ENCODE data around the gene LRP1.

LRP1 gene

GRCh38 chr12:57196956-57197355 is 68.7 kb downstream of the LRP1 start:
- DNase-seq = no peak

DNA sequence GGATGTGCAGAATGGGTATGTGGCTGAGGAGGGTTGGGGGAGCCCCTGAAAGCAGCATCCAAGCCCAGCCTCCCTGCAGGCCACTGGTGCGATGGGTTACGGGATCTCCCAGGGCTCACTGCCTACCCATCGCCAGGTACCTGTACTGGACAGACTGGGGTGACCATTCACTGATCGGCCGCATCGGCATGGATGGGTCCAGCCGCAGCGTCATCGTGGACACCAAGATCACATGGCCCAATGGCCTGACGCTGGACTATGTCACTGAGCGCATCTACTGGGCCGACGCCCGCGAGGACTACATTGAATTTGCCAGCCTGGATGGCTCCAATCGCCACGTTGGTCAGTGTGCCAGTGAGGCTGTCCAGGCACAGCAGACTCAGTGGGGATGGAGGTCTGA is 70.0 kb downstream of the LRP1 start:
- DNase-seq = no peak

GRCh38 chr12:57199191-57199590 is 70.9 kb downstream of the LRP1 start:
- no peak for DNase-seq

DNA sequence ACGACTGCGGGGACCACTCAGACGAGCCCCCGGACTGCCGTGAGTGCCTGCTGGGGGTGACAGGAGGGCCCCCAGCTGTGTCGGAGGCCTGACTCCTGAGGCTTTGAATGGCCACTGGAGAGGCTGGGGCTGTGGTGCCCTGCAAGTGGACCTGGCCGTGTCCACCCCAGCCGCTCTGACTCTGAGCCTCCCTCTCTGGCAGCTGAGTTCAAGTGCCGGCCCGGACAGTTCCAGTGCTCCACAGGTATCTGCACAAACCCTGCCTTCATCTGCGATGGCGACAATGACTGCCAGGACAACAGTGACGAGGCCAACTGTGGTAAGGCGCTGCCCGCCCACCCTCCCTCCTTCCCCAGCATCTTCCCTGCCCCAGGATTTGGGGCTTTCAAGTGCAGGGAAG is 72.2 kb downstream of the LRP1 start:
- DNase-seq = no peak

- no peak for DNase-seq
These were observed 72.9 kb downstream of the LRP1 start for GRCh38 chr12:57201219-57201618.

- no peak for DNase-seq
These were observed 73.3 kb downstream of the LRP1 start for GRCh38 chr12:57201631-57202030.

DNA sequence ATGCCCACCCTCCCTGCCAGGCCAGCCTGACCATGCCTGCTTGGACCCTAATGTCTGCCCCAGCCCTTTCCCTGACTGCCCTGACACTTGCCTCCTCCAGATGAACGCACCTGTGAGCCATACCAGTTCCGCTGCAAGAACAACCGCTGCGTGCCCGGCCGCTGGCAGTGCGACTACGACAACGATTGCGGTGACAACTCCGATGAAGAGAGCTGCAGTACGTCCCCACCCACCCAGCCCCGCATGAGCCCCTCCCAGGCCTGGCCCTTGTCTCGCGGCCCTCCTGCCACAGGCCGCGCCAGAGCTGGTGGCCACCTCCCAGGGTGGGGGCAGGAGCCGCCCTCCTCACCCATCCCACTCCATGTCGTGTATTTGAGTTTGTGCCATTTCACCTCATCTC is 74.0 kb downstream of the LRP1 start:
- no peak for DNase-seq

- DNase-seq = no peak
These were observed 74.9 kb downstream of the LRP1 start for GRCh38 chr12:57203201-57203600.

GRCh38 chr12:57203791-57204190 is 75.5 kb downstream of the LRP1 start:
- no peak for DNase-seq

DNA sequence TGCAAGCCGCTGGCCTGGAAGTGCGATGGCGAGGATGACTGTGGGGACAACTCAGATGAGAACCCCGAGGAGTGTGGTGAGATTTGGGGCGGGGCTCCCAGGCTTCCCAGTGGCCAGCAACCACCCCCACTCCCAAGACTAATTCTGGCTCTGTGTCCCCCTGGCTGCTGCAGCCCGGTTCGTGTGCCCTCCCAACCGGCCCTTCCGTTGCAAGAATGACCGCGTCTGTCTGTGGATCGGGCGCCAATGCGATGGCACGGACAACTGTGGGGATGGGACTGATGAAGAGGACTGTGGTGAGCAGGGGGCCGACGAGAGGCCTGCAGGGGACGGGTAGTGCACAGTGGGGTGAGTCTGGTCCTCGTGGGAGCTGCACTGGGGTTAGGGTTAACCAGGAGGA is 76.2 kb downstream of the LRP1 start:
- DNase-seq = no peak

GRCh38 chr12:57205186-57205585 is 76.9 kb downstream of the LRP1 start:
- DNase-seq = no peak

DNA sequence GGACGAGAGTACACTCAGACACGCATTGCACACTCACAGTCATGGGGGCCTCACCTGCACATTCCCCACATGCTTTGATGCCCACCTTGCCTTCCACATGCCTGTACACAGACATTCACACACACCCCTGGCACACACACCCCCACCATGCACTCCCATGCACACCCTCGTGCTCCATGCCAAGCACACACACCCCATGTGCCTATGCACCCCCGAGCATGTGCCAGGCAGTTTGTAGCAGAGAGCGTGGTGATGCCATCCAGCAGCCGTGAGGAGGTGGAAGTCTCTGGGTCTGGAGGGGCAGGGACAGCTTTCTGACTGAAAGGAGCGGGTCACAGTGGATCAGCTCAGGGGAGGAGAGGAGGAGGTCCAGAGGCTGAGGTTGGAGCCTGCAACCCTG is 77.6 kb downstream of the LRP1 start:
- no peak for DNase-seq

- DNase-seq = no peak
These were observed 79.7 kb downstream of the LRP1 start for GRCh38 chr12:57207731-57208630.

- DNase-seq = no peak
These were observed 80.5 kb downstream of the LRP1 start for GRCh38 chr12:57208631-57209282.

DNA sequence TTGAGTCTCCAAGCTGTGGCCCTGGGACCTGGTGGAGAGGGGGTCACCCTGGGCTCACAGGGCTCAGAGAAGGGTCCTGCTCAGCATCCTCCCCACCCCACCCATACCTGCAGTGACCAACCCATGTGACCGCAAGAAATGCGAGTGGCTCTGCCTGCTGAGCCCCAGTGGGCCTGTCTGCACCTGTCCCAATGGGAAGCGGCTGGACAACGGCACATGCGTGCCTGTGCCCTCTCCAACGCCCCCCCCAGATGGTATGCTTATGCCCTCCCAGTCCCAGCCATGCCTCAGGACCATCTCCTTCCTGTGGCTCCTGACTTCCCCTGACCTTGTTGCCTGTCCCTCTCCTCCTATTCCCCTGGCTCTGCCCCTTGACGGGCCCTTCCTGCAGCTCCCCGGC is 81.6 kb downstream of the LRP1 start:
- no peak for DNase-seq

- DNase-seq = no peak
These were observed 82.2 kb downstream of the LRP1 start for GRCh38 chr12:57210461-57210860.

DNA sequence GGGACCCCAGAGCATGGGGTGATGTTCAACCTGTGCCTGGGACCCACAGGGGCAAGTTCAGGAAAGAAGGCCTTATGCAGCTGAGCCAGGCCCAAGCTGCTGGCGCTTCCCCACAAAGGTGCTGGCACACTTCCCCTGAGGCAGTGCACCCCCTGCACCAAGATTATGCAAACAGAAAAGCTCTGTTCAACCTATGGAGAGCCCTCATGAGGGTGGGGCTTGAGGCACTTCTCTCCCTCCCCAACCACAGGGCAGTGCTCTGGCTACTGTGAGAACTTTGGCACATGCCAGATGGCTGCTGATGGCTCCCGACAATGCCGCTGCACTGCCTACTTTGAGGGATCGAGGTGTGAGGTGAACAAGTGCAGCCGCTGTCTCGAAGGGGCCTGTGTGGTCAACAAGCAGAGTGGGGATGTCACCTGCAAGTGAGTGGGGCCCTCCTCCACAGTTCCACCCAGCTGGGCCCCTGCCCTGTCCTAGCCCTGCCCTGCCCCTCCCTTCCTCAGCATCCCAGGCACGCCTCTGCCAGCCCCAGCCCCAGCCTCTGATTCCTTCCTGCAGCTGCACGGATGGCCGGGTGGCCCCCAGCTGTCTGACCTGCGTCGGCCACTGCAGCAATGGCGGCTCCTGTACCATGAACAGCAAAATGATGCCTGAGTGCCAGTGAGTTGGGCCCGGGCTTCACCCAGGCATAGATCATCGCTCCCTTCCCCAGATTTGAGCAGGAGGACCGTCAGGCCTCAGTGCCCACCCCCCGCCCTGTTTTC is 82.8 kb downstream of the LRP1 start:
- no peak for DNase-seq

DNA sequence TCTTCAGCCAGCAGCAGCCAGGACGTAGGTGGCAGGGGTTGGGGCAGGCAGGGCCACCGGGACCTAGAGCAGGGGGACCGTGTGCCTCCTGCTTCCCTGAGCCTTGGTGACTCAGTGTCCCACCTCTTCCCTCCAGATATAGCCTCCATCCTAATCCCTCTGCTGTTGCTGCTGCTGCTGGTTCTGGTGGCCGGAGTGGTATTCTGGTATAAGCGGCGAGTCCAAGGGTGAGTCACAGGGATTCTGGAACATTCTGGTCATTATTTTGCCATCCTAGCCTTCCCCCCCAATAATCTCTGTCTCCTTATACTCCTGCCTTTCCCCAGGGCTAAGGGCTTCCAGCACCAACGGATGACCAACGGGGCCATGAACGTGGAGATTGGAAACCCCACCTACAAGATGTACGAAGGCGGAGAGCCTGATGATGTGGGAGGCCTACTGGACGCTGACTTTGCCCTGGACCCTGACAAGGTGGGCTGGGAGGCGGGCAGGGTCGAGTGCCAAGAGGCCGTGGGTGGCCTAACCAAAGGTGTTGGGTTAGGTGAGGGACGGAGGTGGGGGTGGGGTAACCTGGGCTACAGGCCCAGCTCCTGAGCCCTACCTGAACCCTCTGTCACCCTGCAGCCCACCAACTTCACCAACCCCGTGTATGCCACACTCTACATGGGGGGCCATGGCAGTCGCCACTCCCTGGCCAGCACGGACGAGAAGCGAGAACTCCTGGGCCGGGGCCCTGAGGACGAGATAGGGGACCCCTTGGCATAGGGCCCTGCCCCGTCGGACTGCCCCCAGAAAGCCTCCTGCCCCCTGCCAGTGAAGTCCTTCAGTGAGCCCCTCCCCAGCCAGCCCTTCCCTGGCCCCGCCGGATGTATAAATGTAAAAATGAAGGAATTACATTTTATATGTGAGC is 83.8 kb downstream of the LRP1 start:
- no peak for DNase-seq

DNA sequence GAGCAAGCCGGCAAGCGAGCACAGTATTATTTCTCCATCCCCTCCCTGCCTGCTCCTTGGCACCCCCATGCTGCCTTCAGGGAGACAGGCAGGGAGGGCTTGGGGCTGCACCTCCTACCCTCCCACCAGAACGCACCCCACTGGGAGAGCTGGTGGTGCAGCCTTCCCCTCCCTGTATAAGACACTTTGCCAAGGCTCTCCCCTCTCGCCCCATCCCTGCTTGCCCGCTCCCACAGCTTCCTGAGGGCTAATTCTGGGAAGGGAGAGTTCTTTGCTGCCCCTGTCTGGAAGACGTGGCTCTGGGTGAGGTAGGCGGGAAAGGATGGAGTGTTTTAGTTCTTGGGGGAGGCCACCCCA is 84.4 kb downstream of the LRP1 start:
- DNase-seq = no peak

- peak; percentile 47 to 76 (median 68) for DNase-seq
These were observed 84.9 kb downstream of the LRP1 start for GRCh38 chr12:57213058-57213715.

DNA sequence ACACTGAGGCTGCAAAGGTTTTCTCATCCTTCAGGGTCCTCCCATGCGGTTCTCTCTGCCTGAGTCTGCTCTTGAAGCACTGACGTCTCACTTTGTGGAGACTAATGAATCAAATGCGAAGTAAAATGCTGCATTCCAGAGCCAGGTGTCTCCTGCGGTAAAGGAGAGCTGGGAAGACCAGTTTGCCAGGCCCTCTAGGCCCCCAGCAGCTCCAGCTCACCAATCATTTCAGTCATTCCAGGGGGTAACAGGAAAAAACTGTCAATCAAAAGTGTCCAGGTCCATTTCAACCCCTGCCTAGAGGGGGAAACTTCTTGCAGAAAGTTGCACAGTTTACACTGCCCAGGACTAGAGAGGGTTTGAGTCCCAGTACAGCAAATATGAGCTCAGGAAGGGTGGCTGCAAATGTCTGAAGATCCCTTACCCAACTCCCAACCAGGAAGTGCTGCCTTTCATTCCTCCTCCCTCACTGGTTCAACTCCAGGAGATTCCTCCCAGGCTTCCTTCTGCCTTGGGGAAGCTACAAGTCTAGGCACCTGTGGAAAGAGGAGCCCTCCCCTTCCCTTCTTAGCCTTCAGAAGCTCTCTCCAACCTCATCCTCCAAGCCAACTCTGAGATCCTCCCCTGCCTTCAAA is 85.6 kb downstream of the LRP1 start:
- no peak for DNase-seq

GRCh38 chr12:57214398-57214781 is 86.1 kb downstream of the LRP1 start:
- DNase-seq = peak; percentile 19 to 54 (median 28)

All from activated naive CD4-positive, alpha-beta T cell (primary cell).